ENCODE measurements around the gene QTRT2. TPM values are rescaled to one million over a fixed set of nuclear protein-coding genes. Genes with fewer than 3 reads are reported as not detected.

Gene QTRT2
- total and polyA plus RNA-seq, 9 of the 15 experiments (the other 6 are each of a cell fraction or from before 2014, with no cell fraction given), result 10.2 to 25.1 (median 17.3) TPM

GRCh38 chr3:114068336-114068735 lies 11.8 kb downstream of the QTRT2 start:
- 97% methylated on average over 4 of the region's 4 CpGs for WGBS (ENCODE audit: insufficient coverage, low coverage, missing lambda C conversion rate)
- H3K27ac ChIP-seq (ENCODE audit: extremely low read depth, low read depth, low read length), result no peak overlapping the region
- no peak overlapping the region for H3K9ac ChIP-seq (ENCODE audit: insufficient read depth in 1 of 2, low read depth in 2 of 2, low read length in 2 of 2)
- no peak for DNase-seq (ENCODE audit: extremely low read depth in 1 of 4, low spot score in 3 of 4)
- H3K9me3 ChIP-seq (replicated peaks; ENCODE audit: control insufficient read depth, insufficient read depth, low read depth, low read length), result no peaks in the 10 kb centered on the region
- no TSS peak for BruUV-seq (replicated peaks)
- CTCF ChIA-PET (ENCODE audit: low intra/inter-chr PET ratio), result no interaction called here
- peaks cover 64% of the 10 kb centered on the region; the same call in 2 of the 3 replicates for H3K36me3 ChIP-seq (ENCODE audit: control insufficient read depth, insufficient read depth, low read length)
- H3K4me1 ChIP-seq (replicated peaks in 1 of 2; ENCODE audit: control insufficient read depth in 2 of 2, insufficient read depth in 2 of 2, low read length in 2 of 2), result no peaks in the 10 kb centered on the region
- no peak for ATAC-seq
- H2AFZ ChIP-seq (ENCODE audit: low read depth, low read length), result no peak overlapping the region
- FAIRE-seq, result no peak
- H4K20me1 ChIP-seq (replicated peaks; ENCODE audit: control insufficient read depth, insufficient read depth, low read length), result no peaks in the 10 kb centered on the region
- H3K9me1 ChIP-seq (ENCODE audit: control insufficient read depth, insufficient read depth, low read length), result no peaks in the 10 kb centered on the region
- POLR2A ChIA-PET, result no interaction called here
- in situ Hi-C loops (cut with MboI), result no loop called here
- H3K4me2 ChIP-seq (ENCODE audit: insufficient read depth, low read length), result no peak overlapping the region
- no peak overlapping the region for H3K4me3 ChIP-seq
- intact Hi-C loops (cut with micrococcal nuclease), result no loop called here
- H3K79me2 ChIP-seq (ENCODE audit: control insufficient read depth, insufficient read depth, low read length), result 0 out of 3 replicates have a peak, but pooled peaks cover 4% of the 10 kb centered on the region
- H3K27me3 ChIP-seq (ENCODE audit: control insufficient read depth in 2 of 2, insufficient read depth in 2 of 2, low read length in 2 of 2), result no peaks in the 10 kb centered on the region
- TF ChIP-seq FOXP1 (CRISPR knock-in tag; IDR thresholded peaks at IDR 0.05), result no peak
- TF ChIP-seq EHMT2 (IDR thresholded peaks at IDR 0.05), result no peak
- no peak for TF ChIP-seq ERF (CRISPR knock-in tag; IDR thresholded peaks at IDR 0.05)
- TF ChIP-seq, protein P1, sequence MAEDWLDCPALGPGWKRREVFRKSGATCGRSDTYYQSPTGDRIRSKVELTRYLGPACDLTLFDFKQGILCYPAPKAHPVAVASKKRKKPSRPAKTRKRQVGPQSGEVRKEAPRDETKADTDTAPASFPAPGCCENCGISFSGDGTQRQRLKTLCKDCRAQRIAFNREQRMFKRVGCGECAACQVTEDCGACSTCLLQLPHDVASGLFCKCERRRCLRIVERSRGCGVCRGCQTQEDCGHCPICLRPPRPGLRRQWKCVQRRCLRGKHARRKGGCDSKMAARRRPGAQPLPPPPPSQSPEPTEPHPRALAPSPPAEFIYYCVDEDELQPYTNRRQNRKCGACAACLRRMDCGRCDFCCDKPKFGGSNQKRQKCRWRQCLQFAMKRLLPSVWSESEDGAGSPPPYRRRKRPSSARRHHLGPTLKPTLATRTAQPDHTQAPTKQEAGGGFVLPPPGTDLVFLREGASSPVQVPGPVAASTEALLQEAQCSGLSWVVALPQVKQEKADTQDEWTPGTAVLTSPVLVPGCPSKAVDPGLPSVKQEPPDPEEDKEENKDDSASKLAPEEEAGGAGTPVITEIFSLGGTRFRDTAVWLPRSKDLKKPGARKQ (CRISPR knock-in tag; IDR thresholded peaks at IDR 0.05), result no peak
- TF ChIP-seq GTF2E2 (tag; IDR thresholded peaks at IDR 0.05), result no peak
- TF ChIP-seq, protein P2, sequence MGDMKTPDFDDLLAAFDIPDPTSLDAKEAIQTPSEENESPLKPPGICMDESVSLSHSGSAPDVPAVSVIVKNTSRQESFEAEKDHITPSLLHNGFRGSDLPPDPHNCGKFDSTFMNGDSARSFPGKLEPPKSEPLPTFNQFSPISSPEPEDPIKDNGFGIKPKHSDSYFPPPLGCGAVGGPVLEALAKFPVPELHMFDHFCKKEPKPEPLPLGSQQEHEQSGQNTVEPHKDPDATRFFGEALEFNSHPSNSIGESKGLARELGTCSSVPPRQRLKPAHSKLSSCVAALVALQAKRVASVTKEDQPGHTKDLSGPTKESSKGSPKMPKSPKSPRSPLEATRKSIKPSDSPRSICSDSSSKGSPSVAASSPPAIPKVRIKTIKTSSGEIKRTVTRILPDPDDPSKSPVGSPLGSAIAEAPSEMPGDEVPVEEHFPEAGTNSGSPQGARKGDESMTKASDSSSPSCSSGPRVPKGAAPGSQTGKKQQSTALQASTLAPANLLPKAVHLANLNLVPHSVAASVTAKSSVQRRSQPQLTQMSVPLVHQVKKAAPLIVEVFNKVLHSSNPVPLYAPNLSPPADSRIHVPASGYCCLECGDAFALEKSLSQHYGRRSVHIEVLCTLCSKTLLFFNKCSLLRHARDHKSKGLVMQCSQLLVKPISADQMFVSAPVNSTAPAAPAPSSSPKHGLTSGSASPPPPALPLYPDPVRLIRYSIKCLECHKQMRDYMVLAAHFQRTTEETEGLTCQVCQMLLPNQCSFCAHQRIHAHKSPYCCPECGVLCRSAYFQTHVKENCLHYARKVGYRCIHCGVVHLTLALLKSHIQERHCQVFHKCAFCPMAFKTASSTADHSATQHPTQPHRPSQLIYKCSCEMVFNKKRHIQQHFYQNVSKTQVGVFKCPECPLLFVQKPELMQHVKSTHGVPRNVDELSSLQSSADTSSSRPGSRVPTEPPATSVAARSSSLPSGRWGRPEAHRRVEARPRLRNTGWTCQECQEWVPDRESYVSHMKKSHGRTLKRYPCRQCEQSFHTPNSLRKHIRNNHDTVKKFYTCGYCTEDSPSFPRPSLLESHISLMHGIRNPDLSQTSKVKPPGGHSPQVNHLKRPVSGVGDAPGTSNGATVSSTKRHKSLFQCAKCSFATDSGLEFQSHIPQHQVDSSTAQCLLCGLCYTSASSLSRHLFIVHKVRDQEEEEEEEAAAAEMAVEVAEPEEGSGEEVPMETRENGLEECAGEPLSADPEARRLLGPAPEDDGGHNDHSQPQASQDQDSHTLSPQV (IDR thresholded peaks at IDR 0.05), result no peak
- no peak for TF ChIP-seq KAT8 (IDR thresholded peaks at IDR 0.05; ENCODE audit: low read depth)
- no peak for TF ChIP-seq CAMTA2 (CRISPR knock-in tag; conservative IDR thresholded peaks at IDR 0.05)
- TF ChIP-seq MAFG (tag; conservative IDR thresholded peaks at IDR 0.05), result no peak
- no peak for TF ChIP-seq SMARCA4 (IDR thresholded peaks at IDR 0.05)
- TF ChIP-seq ZNF280A (IDR thresholded peaks at IDR 0.05; ENCODE audit: low read depth, partially characterized antibody), result no peak
- TF ChIP-seq RBFOX2 (IDR thresholded peaks at IDR 0.05; ENCODE audit: low read depth, low read length), result no peak
- TF ChIP-seq, protein P3, sequence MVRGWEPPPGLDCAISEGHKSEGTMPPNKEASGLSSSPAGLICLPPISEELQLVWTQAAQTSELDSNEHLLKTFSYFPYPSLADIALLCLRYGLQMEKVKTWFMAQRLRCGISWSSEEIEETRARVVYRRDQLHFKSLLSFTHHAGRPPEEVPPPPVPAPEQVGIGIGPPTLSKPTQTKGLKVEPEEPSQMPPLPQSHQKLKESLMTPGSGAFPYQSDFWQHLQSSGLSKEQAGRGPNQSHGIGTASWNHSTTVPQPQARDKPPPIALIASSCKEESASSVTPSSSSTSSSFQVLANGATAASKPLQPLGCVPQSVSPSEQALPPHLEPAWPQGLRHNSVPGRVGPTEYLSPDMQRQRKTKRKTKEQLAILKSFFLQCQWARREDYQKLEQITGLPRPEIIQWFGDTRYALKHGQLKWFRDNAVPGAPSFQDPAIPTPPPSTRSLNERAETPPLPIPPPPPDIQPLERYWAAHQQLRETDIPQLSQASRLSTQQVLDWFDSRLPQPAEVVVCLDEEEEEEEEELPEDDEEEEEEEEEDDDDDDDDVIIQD (CRISPR knock-in tag; IDR thresholded peaks at IDR 0.05), result no peak
- TF ChIP-seq NONO (IDR thresholded peaks at IDR 0.05; ENCODE audit: low read depth in 2 of 2, low read length in 1 of 2), result no peak
- TF ChIP-seq CBX8 (IDR thresholded peaks at IDR 0.05; ENCODE audit: borderline replicate concordance, extremely low read depth, low read depth, low read length, poor library complexity, severe bottlenecking), result no peak

Data from K562 (cell line).